Skin of body (tissue), 2 donors: Measurements from ENCODE around the gene VIT. TPM values are rescaled to one million over a fixed set of nuclear protein-coding genes. Genes with fewer than 3 reads are reported as not detected.
A peak's percentile ranks its signal among the peaks of the same experiment; 100 is the strongest.

ENCODE experiments used
- DNase-seq: peaks from one replicate; lab custom pipeline; 2025; lab: John Stamatoyannopoulos, UW
- total RNA-seq: library from RNA; depleted of rRNA; stranded (reverse); fragments of >200 nt; gene quantifications from one replicate; pipeline ENCODE4 v1.2.3, GENCODE V29; 2014

The VIT gene
- total RNA-seq, result 7.4 TPM

GRCh38 chr2:36696533-36696932, at the start of gene VIT:
VIT (plus strand) TSS chr2:36696707; CDS start chr2:36716371, 19,664 bp downstream.
- no peak for DNase-seq

- no peak for DNase-seq
Measured at GRCh38 chr2:36650031-36650829, 46.3 kb upstream of the VIT start.

- no peak for DNase-seq
Measured at GRCh38 chr2:36653155-36653554, 43.4 kb upstream of the VIT start.

GRCh38 chr2:36653967-36654694, 42.4 kb upstream of the VIT start:
- DNase-seq, result no peak

- peak; percentile 20 for DNase-seq
Measured at GRCh38 chr2:36655453-36655852, 41.1 kb upstream of the VIT start.

- no peak for DNase-seq
Measured at GRCh38 chr2:36657703-36658102, 38.8 kb upstream of the VIT start.

GRCh38 chr2:36658277-36658748, 38.2 kb upstream of the VIT start:
- DNase-seq, result no peak

GRCh38 chr2:36659218-36659617, 37.3 kb upstream of the VIT start:
- no peak for DNase-seq

GRCh38 chr2:36659872-36660312, 36.6 kb upstream of the VIT start:
- DNase-seq, result no peak

- no peak for DNase-seq
Measured at GRCh38 chr2:36662638-36663037, 33.9 kb upstream of the VIT start.

- no peak for DNase-seq
Measured at GRCh38 chr2:36663295-36663694, 33.2 kb upstream of the VIT start.

GRCh38 chr2:36663851-36664695, 32.4 kb upstream of the VIT start:
- DNase-seq, result peak; percentile 43

- DNase-seq, result peak; percentile 40
Measured at GRCh38 chr2:36664696-36665076, 31.8 kb upstream of the VIT start.

- DNase-seq, result no peak
Measured at GRCh38 chr2:36667931-36668330, 28.6 kb upstream of the VIT start.

GRCh38 chr2:36670881-36671595, 25.5 kb upstream of the VIT start:
- no peak for DNase-seq

- DNase-seq, result no peak
Measured at GRCh38 chr2:36671731-36672130, 24.8 kb upstream of the VIT start.

- DNase-seq, result no peak
Measured at GRCh38 chr2:36672199-36672598, 24.3 kb upstream of the VIT start.

- no peak for DNase-seq
Measured at GRCh38 chr2:36675579-36676282, 20.8 kb upstream of the VIT start.

GRCh38 chr2:36676364-36676763, 20.1 kb upstream of the VIT start:
- DNase-seq, result no peak

- DNase-seq, result no peak
Measured at GRCh38 chr2:36677386-36677785, 19.1 kb upstream of the VIT start.
